BJ (cell line): ENCODE data around the gene NDUFA13. TPM values are rescaled to one million over a fixed set of nuclear protein-coding genes. Genes with fewer than 3 reads are reported as not detected.

Source experiments
- CTCF ChIA-PET: fragments of 350-600 bp; formaldehyde crosslinking; extraction: SDS; loops from one replicate; lab custom pipeline; 2021; ENCODE audit warnings: antibody characterized with exemption, inconsistent platforms; lab: Yijun Ruan, JAX
- POLR2A ChIA-PET: fragments of 300-600 bp; sonication (Branson Sonifier 250); formaldehyde crosslinking; extraction: SDS; loops from one replicate; lab custom pipeline; 2021; ENCODE audit warnings: antibody characterized with exemption; lab: Charles Lee
- DNase-seq: peaks from one replicate; pipeline ENCODE4 v3.0.0-alpha.2; 2011; ENCODE audit warnings: low read depth
- H3K27me3 ChIP-seq: 2 replicates; pipeline ENCODE4 v1.6.0; 2011; ENCODE audit warnings: low read length; ENCODE audit not compliant: control insufficient read depth, insufficient read depth
- H3K36me3 ChIP-seq: 2 replicates; pipeline ENCODE4 v1.5.1; 2011; ENCODE audit warnings: low read length; ENCODE audit not compliant: control insufficient read depth, insufficient read depth
- H3K4me3 ChIP-seq: 2 replicates; pipeline ENCODE4 v1.5.1; 2011; ENCODE audit warnings: low read depth, mild to moderate bottlenecking, control low read depth, low read length
- polyA plus RNA-seq: library from polyadenylated mRNA; depleted of rRNA; stranded (reverse); fragments of >200 nt; gene quantifications from 2 replicates; pipeline ENCODE4 v1.2.3, GENCODE V29; 2011; rRNA removed
- TF ChIP-seq, protein P1 (sequence below): IDR thresholded peaks from 2 replicates; pipeline ENCODE4 v1.5.1; 2011; ENCODE audit warnings: low read depth, mild to moderate bottlenecking, control low read depth, inconsistent platforms, low read length, moderate library complexity; ENCODE audit not compliant: insufficient read depth

Gene NDUFA13
- polyA plus RNA-seq, 1 experiment: 597 TPM

DNA sequence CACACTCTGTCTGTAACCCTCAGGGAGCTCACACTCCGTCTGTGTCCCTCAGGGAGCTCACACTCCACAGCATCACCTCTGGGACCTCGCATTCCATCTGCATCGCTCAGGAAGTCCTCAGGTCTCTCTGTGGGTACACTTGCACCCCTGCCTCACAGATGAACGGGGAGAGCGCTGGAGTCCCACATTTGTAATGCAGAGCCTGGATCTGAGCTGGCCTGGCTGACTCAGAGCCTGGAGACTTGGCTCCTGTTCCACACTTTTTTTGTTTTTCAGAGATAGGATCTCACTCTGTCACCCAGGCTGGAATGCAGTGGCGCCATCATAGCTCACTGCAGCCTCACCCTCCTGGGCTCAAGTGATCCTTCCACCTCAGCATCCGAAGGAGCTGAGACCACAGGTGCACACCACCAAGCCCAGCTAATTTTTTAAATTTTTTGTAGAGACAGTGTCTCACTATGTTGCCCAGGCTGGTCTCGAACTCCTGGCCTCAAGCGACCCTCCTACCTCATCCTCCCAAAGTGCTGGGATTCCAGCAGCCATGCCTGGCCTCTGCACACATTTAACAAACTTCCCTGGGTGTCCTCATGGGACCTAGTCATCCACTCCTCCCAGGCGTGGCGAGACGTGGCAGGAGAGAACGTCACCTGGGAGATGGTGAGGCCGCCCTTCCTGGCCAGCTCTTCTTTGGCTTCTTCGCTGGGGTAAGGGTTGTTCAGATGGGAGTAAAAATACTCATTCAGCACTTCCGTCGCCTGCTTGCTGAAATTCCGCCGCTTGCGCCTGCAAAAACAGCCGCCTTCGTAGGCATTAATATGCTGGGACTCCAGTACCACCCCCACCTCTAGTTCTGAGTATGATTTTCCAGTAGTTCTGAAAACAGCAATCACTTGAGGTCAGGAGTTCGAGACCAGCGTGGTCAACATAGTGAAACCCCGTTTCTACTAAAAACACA, 53.1 kb downstream of the NDUFA13 start:
- POLR2A ChIA-PET: no interaction called here
- no peak overlapping the region for H3K4me3 ChIP-seq
- DNase-seq: no peak
- CTCF ChIA-PET: interaction anchor here (0.7 to 3.1 kb wide), 4 partner anchors 15 to 74 kb away, joined by 3 to 16 read pairs (median 7); partner anchors contain the start of gene GMIP
- H3K36me3 ChIP-seq: no peaks in the 10 kb centered on the region
- no peaks in the 10 kb centered on the region for H3K27me3 ChIP-seq
- TF ChIP-seq, protein P1, sequence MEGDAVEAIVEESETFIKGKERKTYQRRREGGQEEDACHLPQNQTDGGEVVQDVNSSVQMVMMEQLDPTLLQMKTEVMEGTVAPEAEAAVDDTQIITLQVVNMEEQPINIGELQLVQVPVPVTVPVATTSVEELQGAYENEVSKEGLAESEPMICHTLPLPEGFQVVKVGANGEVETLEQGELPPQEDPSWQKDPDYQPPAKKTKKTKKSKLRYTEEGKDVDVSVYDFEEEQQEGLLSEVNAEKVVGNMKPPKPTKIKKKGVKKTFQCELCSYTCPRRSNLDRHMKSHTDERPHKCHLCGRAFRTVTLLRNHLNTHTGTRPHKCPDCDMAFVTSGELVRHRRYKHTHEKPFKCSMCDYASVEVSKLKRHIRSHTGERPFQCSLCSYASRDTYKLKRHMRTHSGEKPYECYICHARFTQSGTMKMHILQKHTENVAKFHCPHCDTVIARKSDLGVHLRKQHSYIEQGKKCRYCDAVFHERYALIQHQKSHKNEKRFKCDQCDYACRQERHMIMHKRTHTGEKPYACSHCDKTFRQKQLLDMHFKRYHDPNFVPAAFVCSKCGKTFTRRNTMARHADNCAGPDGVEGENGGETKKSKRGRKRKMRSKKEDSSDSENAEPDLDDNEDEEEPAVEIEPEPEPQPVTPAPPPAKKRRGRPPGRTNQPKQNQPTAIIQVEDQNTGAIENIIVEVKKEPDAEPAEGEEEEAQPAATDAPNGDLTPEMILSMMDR: no peak

DNA sequence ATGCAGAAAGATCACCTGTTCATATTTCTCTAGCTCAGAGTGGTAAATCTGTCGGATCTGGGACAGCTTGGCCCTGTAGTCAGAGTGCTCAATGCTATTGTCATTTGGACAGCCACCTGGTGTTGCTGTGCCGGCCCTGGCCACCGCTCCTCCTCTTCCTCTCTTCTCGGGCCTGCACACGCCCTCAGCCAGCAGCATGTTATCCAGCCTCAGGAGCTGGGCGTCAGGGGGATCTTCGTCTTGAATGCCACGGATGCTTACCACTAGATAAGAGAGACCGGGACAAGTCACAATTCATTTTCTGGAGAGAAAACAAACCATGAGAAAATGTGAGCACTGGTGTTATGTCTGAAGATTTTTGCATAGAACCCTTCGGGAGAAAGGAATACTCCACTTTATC, 54.5 kb downstream of the NDUFA13 start:
- ChIA-PET CTCF (interaction anchor here (0.9 to 3.1 kb wide), 2 partner anchors 16 to 38 kb away, joined by 4 to 11 read pairs; no protein-coding TSS in a partner anchor), POLR2A (no interaction called here)
- TF ChIP-seq, protein P1: no peak
- Histone ChIP-seq H3K4me3 (no peak overlapping the region), H3K36me3 (no peaks in the 10 kb centered on the region), H3K27me3 (no peaks in the 10 kb centered on the region)
- no peak for DNase-seq

GRCh38 chr19:19571071-19571786, 55.2 kb downstream of the NDUFA13 start:
- ChIA-PET CTCF (interaction anchor here (0.9 to 3.1 kb wide), 2 partner anchors 17 to 39 kb away, joined by 4 to 11 read pairs; no protein-coding TSS in a partner anchor), POLR2A (no interaction called here)
- DNase-seq: no peak
- H3K27me3 ChIP-seq: no peaks in the 10 kb centered on the region
- no peak overlapping the region for H3K4me3 ChIP-seq
- TF ChIP-seq, protein P1: no peak
- H3K36me3 ChIP-seq: no peaks in the 10 kb centered on the region

DNA sequence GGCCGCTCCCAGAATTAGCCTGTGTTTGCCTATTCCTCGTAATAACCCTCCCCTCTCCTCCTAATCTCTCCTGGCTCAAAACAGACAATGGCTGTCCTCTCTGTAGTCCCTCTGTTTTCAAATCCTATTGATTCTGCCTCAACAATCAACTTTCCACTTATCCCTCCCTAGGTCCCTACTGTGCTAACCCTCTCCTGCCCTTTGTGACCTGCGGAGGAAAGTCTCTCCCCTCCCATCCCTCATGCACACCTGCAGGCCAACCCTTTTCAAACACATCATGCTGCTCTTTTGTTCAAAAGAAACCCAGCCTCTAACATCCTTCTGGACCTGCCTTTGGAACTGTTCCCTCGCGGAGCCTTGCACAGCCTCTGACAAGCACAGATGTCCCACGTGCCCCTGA, 59.4 kb downstream of the NDUFA13 start:
- Histone ChIP-seq H3K4me3 (no peak overlapping the region), H3K27me3 (no peaks in the 10 kb centered on the region), H3K36me3 (no peaks in the 10 kb centered on the region)
- ChIA-PET CTCF (no interaction called here), POLR2A (no interaction called here)
- no peak for DNase-seq
- TF ChIP-seq, protein P1: no peak

Other genes with a start within 250 kb of the NDUFA13 start
- 3.1 and 5.6 TPM in 2 replicates for gene TM6SF2, start 242.9 kb upstream of the NDUFA13 start, polyA plus RNA-seq
- 28.9 and 34.1 TPM in 2 replicates for gene SUGP1, start 195.7 kb upstream of the NDUFA13 start, polyA plus RNA-seq
- gene MAU2, start 195.4 kb upstream of the NDUFA13 start, polyA plus RNA-seq: 16.0 and 25.9 TPM in 2 replicates
- gene GATAD2A, start 110.5 kb upstream of the NDUFA13 start, polyA plus RNA-seq: 18.2 and 24.2 TPM in 2 replicates
- 0.98 and 1.7 TPM in 2 replicates for gene TSSK6, start 677 bp upstream of the NDUFA13 start, polyA plus RNA-seq
- gene YJEFN3, start 12.7 kb downstream of the NDUFA13 start, polyA plus RNA-seq: 0.94 and 1.1 TPM in 2 replicates
- gene CILP2, start 22.0 kb downstream of the NDUFA13 start, polyA plus RNA-seq: 0.39 and 0.77 TPM in 2 replicates
- gene PBX4, start 102.5 kb downstream of the NDUFA13 start, polyA plus RNA-seq: 1.3 and 1.9 TPM in 2 replicates
- 2.1 and 2.4 TPM in 2 replicates for gene LPAR2, start 112.0 kb downstream of the NDUFA13 start, polyA plus RNA-seq
- 3.8 and 4.4 TPM in 2 replicates for gene GMIP, start 127.4 kb downstream of the NDUFA13 start, polyA plus RNA-seq
- 11.1 and 27.9 TPM in 2 replicates for gene ATP13A1, start 147.5 kb downstream of the NDUFA13 start, polyA plus RNA-seq
- 2.5 and 4.5 TPM in 2 replicates for gene ZNF101, start 152.6 kb downstream of the NDUFA13 start, polyA plus RNA-seq
- gene ZNF14, start 216.9 kb downstream of the NDUFA13 start, polyA plus RNA-seq: 1.2 and 2.7 TPM in 2 replicates